Mesenchymal stem cell (in vitro differentiated cells and primary cell): Measurements from ENCODE around the gene WDFY1.

Experiments used
- DNase-seq: peaks from one replicate; pipeline ENCODE4 v3.0.0-alpha.2; 2013
- H2AFZ ChIP-seq: one replicate; pipeline ENCODE4 v1.6.1; 2013; ENCODE audit warnings: low read depth, mild to moderate bottlenecking, control low read depth, inconsistent platforms, low read length, moderate library complexity
- H2AK5ac ChIP-seq: 2 replicates; pipeline ENCODE4 v1.6.1; 2013; ENCODE audit warnings: low read length, moderate library complexity, mild to moderate bottlenecking, inconsistent platforms; ENCODE audit not compliant: severe bottlenecking
- H2BK120ac ChIP-seq: one replicate; pipeline ENCODE4 v1.6.1; 2013; ENCODE audit warnings: low read depth, mild to moderate bottlenecking, inconsistent platforms, low read length, moderate library complexity
- H2BK12ac ChIP-seq, 2 experiments: one replicate each; pipeline ENCODE4 v1.6.1; 2013; ENCODE audit warnings: inconsistent platforms in 2 of 2, low read length in 2 of 2, mild to moderate bottlenecking in 2 of 2, moderate library complexity in 2 of 2, control low read depth in 1 of 2
- H2BK15ac ChIP-seq: one replicate; pipeline ENCODE4 v1.6.1; 2013; ENCODE audit warnings: mild to moderate bottlenecking, low read depth, inconsistent platforms; ENCODE audit not compliant: poor library complexity, severe bottlenecking
- H2BK5ac ChIP-seq: 2 replicates; pipeline ENCODE4 v1.6.1; 2013; ENCODE audit warnings: low read depth, mild to moderate bottlenecking, low read length, control low read depth, inconsistent platforms; ENCODE audit not compliant: poor library complexity, severe bottlenecking
- H3K14ac ChIP-seq, 2 experiments: one replicate each; pipeline ENCODE4 v1.6.1; 2013; ENCODE audit warnings: inconsistent platforms in 2 of 2, low read length in 2 of 2, control low read depth in 1 of 2, mild to moderate bottlenecking in 1 of 2, moderate library complexity in 1 of 2
- H3K18ac ChIP-seq, 2 experiments: one replicate each; pipeline ENCODE4 v1.6.1; 2013; ENCODE audit warnings: inconsistent platforms in 2 of 2, low read length in 2 of 2, control low read depth in 1 of 2, low read depth in 1 of 2, mild to moderate bottlenecking in 1 of 2
- H3K23ac ChIP-seq, 2 experiments: one replicate each; pipeline ENCODE4 v1.6.1; 2013; ENCODE audit warnings: inconsistent platforms in 2 of 2, low read length in 2 of 2, mild to moderate bottlenecking in 2 of 2, moderate library complexity in 2 of 2, control low read depth in 1 of 2
- H3K27ac ChIP-seq: 2 replicates; pipeline ENCODE4 v1.5.1; 2013; ENCODE audit warnings: mild to moderate bottlenecking, moderate library complexity, low read length, control low read depth, inconsistent platforms; ENCODE audit not compliant: poor library complexity, severe bottlenecking
- H3K27me3 ChIP-seq, 2 experiments: 2 replicates each; pipeline versions ENCODE4 v1.6.1 to v1.7.0; 2013; ENCODE audit warnings: low read length in 2 of 2, mild to moderate bottlenecking in 2 of 2, moderate library complexity in 2 of 2, control low read depth in 1 of 2, inconsistent platforms in 1 of 2; ENCODE audit not compliant: control insufficient read depth in 1 of 2, insufficient read depth in 1 of 2
- H3K36me3 ChIP-seq, 2 experiments: 2 replicates each; pipeline versions ENCODE4 v1.6.1 to v1.7.0; 2013; ENCODE audit warnings: low read length in 2 of 2, control low read depth in 1 of 2, inconsistent platforms in 1 of 2, low read depth in 1 of 2, mild to moderate bottlenecking in 1 of 2; ENCODE audit not compliant: insufficient read depth in 2 of 2, control insufficient read depth in 1 of 2
- H3K4ac ChIP-seq, 2 experiments: one replicate each; pipeline ENCODE4 v1.6.1; 2013; ENCODE audit warnings: inconsistent platforms in 2 of 2, low read length in 2 of 2, mild to moderate bottlenecking in 2 of 2, moderate library complexity in 2 of 2, control low read depth in 1 of 2, low read depth in 1 of 2
- H3K4me1 ChIP-seq: 2 replicates; pipeline ENCODE4 v1.6.1; 2013; ENCODE audit warnings: low read depth, low read length, control low read depth; ENCODE audit not compliant: control insufficient read depth, insufficient read depth
- H3K4me2 ChIP-seq: 2 replicates; pipeline ENCODE4 v1.6.1; 2013; ENCODE audit warnings: low read length, mild to moderate bottlenecking, inconsistent platforms; ENCODE audit not compliant: poor library complexity, severe bottlenecking
- H3K4me3 ChIP-seq, 2 experiments: 2 replicates each; pipeline versions ENCODE4 v1.5.1 to v1.7.0; 2013; ENCODE audit warnings: low read length in 2 of 2, mild to moderate bottlenecking in 2 of 2, control low read depth in 1 of 2, low read depth in 1 of 2; ENCODE audit not compliant: insufficient read depth in 1 of 2
- H3K79me1 ChIP-seq: replicated peaks from 2 replicates; pipeline ENCODE4 v1.6.1; 2013; ENCODE audit warnings: mild to moderate bottlenecking, control low read depth, low read length, inconsistent platforms; ENCODE audit not compliant: poor library complexity, severe bottlenecking
- H3K9ac ChIP-seq: 2 replicates; pipeline ENCODE4 v1.7.0; 2013; ENCODE audit warnings: mild to moderate bottlenecking, low read length, moderate library complexity
- H3K9me3 ChIP-seq: 2 replicates; pipeline ENCODE4 v1.7.0; 2013; ENCODE audit warnings: mild to moderate bottlenecking, low read length; ENCODE audit not compliant: control insufficient read depth
- H4K8ac ChIP-seq: one replicate; pipeline ENCODE4 v1.6.1; 2013; ENCODE audit warnings: inconsistent platforms, mild to moderate bottlenecking, low read length, moderate library complexity
- H4K91ac ChIP-seq: one replicate; pipeline ENCODE4 v1.6.1; 2013; ENCODE audit warnings: mild to moderate bottlenecking, low read length, inconsistent platforms
- WGBS: methylation state at CpG from one replicate; pipeline ENCODE4 v1.1.7; 2013; ENCODE audit warnings: mixed read lengths; 5-methylcytosine and 5-hydroxymethylcytosine counted together

Gene WDFY1

GRCh38 chr2:223908304-223908998, 36.7 kb downstream of the WDFY1 start:
- H4K8ac ChIP-seq, result no peak overlapping the region
- 94% methylated on average over 8 of the region's 8 CpGs for WGBS
- no peak overlapping the region for H2AFZ ChIP-seq
- H4K91ac ChIP-seq, result no peak overlapping the region
- peak overlapping the region in 1 of 2 experiments; percentile 19 for H3K14ac ChIP-seq
- H3K4me2 ChIP-seq, result no peak overlapping the region
- H2BK5ac ChIP-seq, result no peak overlapping the region
- no peak overlapping the region for H2AK5ac ChIP-seq
- no peaks in the 10 kb centered on the region for H3K27me3 ChIP-seq
- H3K4ac ChIP-seq, result no peak overlapping the region
- no peak for DNase-seq
- no peak overlapping the region for H2BK120ac ChIP-seq
- H3K79me1 ChIP-seq, result peaks cover 33% of the 10 kb centered on the region
- peaks cover 3% of the 10 kb centered on the region for H3K4me1 ChIP-seq
- no peak overlapping the region for H3K4me3 ChIP-seq
- no peak overlapping the region for H2BK15ac ChIP-seq
- H3K9me3 ChIP-seq, result no peaks in the 10 kb centered on the region
- H3K27ac ChIP-seq, result no peak overlapping the region
- H2BK12ac ChIP-seq, result peak overlapping the region in 1 of 2 experiments; percentile 18
- no peak overlapping the region for H3K18ac ChIP-seq
- H3K9ac ChIP-seq, result no peak overlapping the region
- H3K36me3 ChIP-seq, result peaks cover 14 to 68% of the 10 kb centered on the region in 2 experiments
- no peak overlapping the region for H3K23ac ChIP-seq

GRCh38 chr2:223905996-223906395, 39.1 kb downstream of the WDFY1 start:
- Histone ChIP-seq H2AFZ (no peak overlapping the region), H3K9me3 (no peaks in the 10 kb centered on the region), H3K9ac (no peak overlapping the region), H3K18ac (no peak overlapping the region), H3K4me1 (peaks cover 6% of the 10 kb centered on the region), H2BK12ac (no peak overlapping the region), H3K79me1 (peaks cover 32% of the 10 kb centered on the region), H2BK5ac (no peak overlapping the region), H4K8ac (no peak overlapping the region), H3K14ac (no peak overlapping the region), H3K27me3 (no peaks in the 10 kb centered on the region), H2BK120ac (no peak overlapping the region), H4K91ac (no peak overlapping the region), H2AK5ac (no peak overlapping the region), H2BK15ac (no peak overlapping the region), H3K36me3 (peaks cover 8 to 64% of the 10 kb centered on the region in 2 experiments), H3K4me2 (no peak overlapping the region), H3K23ac (no peak overlapping the region), H3K4ac (no peak overlapping the region), H3K27ac (no peak overlapping the region), H3K4me3 (no peak overlapping the region)
- 83% methylated on average over 2 of the region's 2 CpGs for WGBS
- no peak for DNase-seq

GRCh38 chr2:223901854-223902253, 43.3 kb downstream of the WDFY1 start:
- Histone ChIP-seq H2AK5ac (no peak overlapping the region), H3K9ac (no peak overlapping the region), H3K4me1 (peaks cover 6% of the 10 kb centered on the region), H4K8ac (no peak overlapping the region), H2BK12ac (no peak overlapping the region), H3K4me3 (no peak overlapping the region), H2AFZ (no peak overlapping the region), H3K9me3 (no peaks in the 10 kb centered on the region), H3K79me1 (peaks cover 8% of the 10 kb centered on the region), H3K27ac (no peak overlapping the region), H4K91ac (no peak overlapping the region), H3K4me2 (no peak overlapping the region), H2BK15ac (no peak overlapping the region), H2BK5ac (no peak overlapping the region), H3K18ac (no peak overlapping the region), H3K14ac (no peak overlapping the region), H3K27me3 (no peaks in the 10 kb centered on the region), H3K36me3 (peaks cover 14 to 83% of the 10 kb centered on the region in 2 experiments), H2BK120ac (no peak overlapping the region), H3K4ac (no peak overlapping the region), H3K23ac (no peak overlapping the region)
- DNase-seq, result no peak
- WGBS, result 100% methylated on average over 1 of the region's 2 CpGs

- H3K27ac ChIP-seq, result no peak overlapping the region
- no peak overlapping the region for H3K4me3 ChIP-seq
- DNase-seq, result no peak
- H3K18ac ChIP-seq, result no peak overlapping the region
- no peak overlapping the region for H2AK5ac ChIP-seq
- peaks cover 14 to 85% of the 10 kb centered on the region in 2 experiments for H3K36me3 ChIP-seq
- WGBS, result 95% methylated on average over 3 of the region's 5 CpGs
- H2BK5ac ChIP-seq, result no peak overlapping the region
- no peak overlapping the region for H3K4ac ChIP-seq
- peaks cover 8% of the 10 kb centered on the region for H3K79me1 ChIP-seq
- H4K8ac ChIP-seq, result no peak overlapping the region
- H3K23ac ChIP-seq, result no peak overlapping the region
- H3K27me3 ChIP-seq, result no peaks in the 10 kb centered on the region
- H3K4me2 ChIP-seq, result no peak overlapping the region
- no peak overlapping the region for H3K14ac ChIP-seq
- no peaks in the 10 kb centered on the region for H3K9me3 ChIP-seq
- H2BK120ac ChIP-seq, result no peak overlapping the region
- no peak overlapping the region for H3K9ac ChIP-seq
- H2BK15ac ChIP-seq, result no peak overlapping the region
- no peak overlapping the region for H4K91ac ChIP-seq
- no peak overlapping the region for H2AFZ ChIP-seq
- H3K4me1 ChIP-seq, result peaks cover 6% of the 10 kb centered on the region
- no peak overlapping the region for H2BK12ac ChIP-seq
Measured at GRCh38 chr2:223901311-223901710, 43.8 kb downstream of the WDFY1 start.
